Fibroblast of lung (primary cell): ENCODE results near the gene ZBTB7C. TPM values are rescaled to one million over a fixed set of nuclear protein-coding genes. Genes with fewer than 3 reads are reported as not detected.

Source experiments
- DNase-seq, 2 donors: peaks; one replicate each; pipeline versions ENCODE4 v3.0.0 to v3.0.0-alpha.2; 2010; ENCODE audit warnings: low read depth in 2 of 2
- H2AFZ ChIP-seq: 2 replicates; pipeline ENCODE4 v1.5.1; 2012; ENCODE audit warnings: low read length, control low read depth, inconsistent platforms
- H3K27ac ChIP-seq: 2 replicates; pipeline ENCODE4 v1.5.1; 2011; ENCODE audit warnings: low read length, control low read depth; ENCODE audit not compliant: insufficient read depth
- H3K27me3 ChIP-seq: 2 replicates; pipeline ENCODE4 v1.5.1; 2011; ENCODE audit warnings: mild to moderate bottlenecking, low read length; ENCODE audit not compliant: control insufficient read depth, insufficient read depth
- H3K36me3 ChIP-seq: 2 replicates; pipeline ENCODE4 v1.5.1; 2011; ENCODE audit warnings: low read length; ENCODE audit not compliant: control insufficient read depth, insufficient read depth
- H3K4me1 ChIP-seq: 2 replicates; pipeline ENCODE4 v1.5.1; 2011; ENCODE audit warnings: low read length; ENCODE audit not compliant: control insufficient read depth, insufficient read depth; ENCODE audit errors: extremely low read depth
- H3K4me2 ChIP-seq: 2 replicates; pipeline ENCODE4 v1.5.1; 2011; ENCODE audit warnings: low read length, control low read depth; ENCODE audit not compliant: insufficient read depth; ENCODE audit errors: extremely low read depth
- H3K4me3 ChIP-seq, 4 experiments: fragments of 200-600 bp in 1 of 4; sonication (generic) in 1 of 4; replicated peaks in 1 of 4; 2 replicates each; pipeline ENCODE4 v1.5.1; 2011 to 2016; ENCODE audit warnings: low read length in 4 of 4, low read depth in 3 of 4, mild to moderate bottlenecking in 3 of 4, control low read depth in 2 of 4, inconsistent platforms in 1 of 4, mixed read lengths in 1 of 4; ENCODE audit not compliant: insufficient read depth in 1 of 4; ENCODE audit errors: control extremely low read depth in 1 of 4
- H3K79me2 ChIP-seq: 2 replicates; pipeline ENCODE4 v1.5.1; 2012; ENCODE audit warnings: mild to moderate bottlenecking, low read length, inconsistent platforms; ENCODE audit not compliant: control insufficient read depth, insufficient read depth
- H3K9ac ChIP-seq: 2 replicates; pipeline ENCODE4 v1.5.1; 2011; ENCODE audit warnings: mild to moderate bottlenecking, low read length, control low read depth; ENCODE audit not compliant: insufficient read depth
- H3K9me3 ChIP-seq: 2 replicates; pipeline ENCODE4 v1.5.1; 2012; ENCODE audit warnings: low read depth, low read length; ENCODE audit not compliant: control insufficient read depth, insufficient read depth
- H4K20me1 ChIP-seq: 2 replicates; pipeline ENCODE4 v1.5.1; 2011; ENCODE audit warnings: low read length; ENCODE audit not compliant: control insufficient read depth, insufficient read depth; ENCODE audit errors: extremely low read depth
- CTCF ChIP-seq, 2 donors: IDR thresholded peaks in 1 of 2; conservative IDR thresholded peaks in 1 of 2; 1 replicate in 1 of 2; 2 replicates in 1 of 2; pipeline ENCODE4 v1.5.1; 2011 to 2012; ENCODE audit warnings: low read length in 2 of 2, control low read depth in 1 of 2, inconsistent platforms in 1 of 2, low read depth in 1 of 2, mild to moderate bottlenecking in 1 of 2
- EZH2 ChIP-seq: IDR thresholded peaks from 2 replicates; pipeline ENCODE4 v1.5.1; 2012; ENCODE audit warnings: low read length, control low read depth, mild to moderate bottlenecking; ENCODE audit errors: missing control alignments
- polyA plus RNA-seq, 2 donors: library from polyadenylated mRNA; depleted of rRNA in 1 of 2; stranded (reverse) in 1 of 2; unstranded in 1 of 2; fragments of >200 nt; gene quantifications; 2 replicates each; pipeline ENCODE4 v1.2.1, GENCODE V29; 2011 to 2012; ENCODE audit warnings: missing spikeins in 1 of 2
- total RNA-seq: library from RNA; depleted of rRNA; stranded (reverse); fragments of >200 nt; gene quantifications from 2 replicates; pipeline ENCODE4 v1.2.1, GENCODE V29; 2014

ZBTB7C gene
- total and polyA plus RNA-seq, 2 donors (not counting 1 experiment from before 2014, with no cell fraction given): 0.19 to 0.33 TPM

- no peaks in the 10 kb centered on the region for H3K36me3 ChIP-seq
- H3K4me1 ChIP-seq: no peaks in the 10 kb centered on the region
- no peak for DNase-seq
- H3K4me3 ChIP-seq: no peak overlapping the region
- no peaks in the 10 kb centered on the region for H3K79me2 ChIP-seq
- H3K9ac ChIP-seq: no peak overlapping the region
- no peaks in the 10 kb centered on the region for H4K20me1 ChIP-seq
- no peak overlapping the region for H2AFZ ChIP-seq
- H3K27me3 ChIP-seq: no peaks in the 10 kb centered on the region
- no peak overlapping the region for H3K27ac ChIP-seq
- H3K4me2 ChIP-seq: no peak overlapping the region
- TF ChIP-seq EZH2: no peak
- TF ChIP-seq CTCF (conservative IDR thresholded peaks at IDR 0.05 in 1 of 2, IDR thresholded peaks at IDR 0.05 in 1 of 2; ENCODE audit: low read depth in 1 of 2, low read length in 2 of 2): no peak
- H3K9me3 ChIP-seq: no peaks in the 10 kb centered on the region
These were observed 287.4 kb downstream of the ZBTB7C start for GRCh38 chr18:48121752-48122151.

GRCh38 chr18:48119204-48119603 is 290.0 kb downstream of the ZBTB7C start:
- H3K27me3 ChIP-seq: no peaks in the 10 kb centered on the region
- H3K4me1 ChIP-seq: no peaks in the 10 kb centered on the region
- H2AFZ ChIP-seq: no peak overlapping the region
- no peak overlapping the region for H3K4me3 ChIP-seq
- TF ChIP-seq EZH2: no peak
- TF ChIP-seq CTCF (conservative IDR thresholded peaks at IDR 0.05 in 1 of 2, IDR thresholded peaks at IDR 0.05 in 1 of 2; ENCODE audit: low read depth in 1 of 2, low read length in 2 of 2): no peak
- no peak overlapping the region for H3K4me2 ChIP-seq
- no peaks in the 10 kb centered on the region for H4K20me1 ChIP-seq
- no peaks in the 10 kb centered on the region for H3K9me3 ChIP-seq
- no peak for DNase-seq
- no peaks in the 10 kb centered on the region for H3K79me2 ChIP-seq
- no peaks in the 10 kb centered on the region for H3K36me3 ChIP-seq
- no peak overlapping the region for H3K27ac ChIP-seq
- H3K9ac ChIP-seq: no peak overlapping the region

- H4K20me1 ChIP-seq: no peaks in the 10 kb centered on the region
- no peak for DNase-seq
- H3K27me3 ChIP-seq: no peaks in the 10 kb centered on the region
- H3K4me3 ChIP-seq: no peak overlapping the region
- H3K36me3 ChIP-seq: no peaks in the 10 kb centered on the region
- no peak overlapping the region for H3K4me2 ChIP-seq
- no peaks in the 10 kb centered on the region for H3K9me3 ChIP-seq
- TF ChIP-seq EZH2: no peak
- no peak for TF ChIP-seq CTCF (conservative IDR thresholded peaks at IDR 0.05 in 1 of 2, IDR thresholded peaks at IDR 0.05 in 1 of 2; ENCODE audit: low read depth in 1 of 2, low read length in 2 of 2)
- H3K27ac ChIP-seq: no peak overlapping the region
- no peaks in the 10 kb centered on the region for H3K4me1 ChIP-seq
- no peak overlapping the region for H3K9ac ChIP-seq
- no peaks in the 10 kb centered on the region for H3K79me2 ChIP-seq
- no peak overlapping the region for H2AFZ ChIP-seq
These were observed 292.1 kb downstream of the ZBTB7C start for GRCh38 chr18:48116873-48117630.
